ENCODE results near the gene AEBP1.

The AEBP1 gene

DNA sequence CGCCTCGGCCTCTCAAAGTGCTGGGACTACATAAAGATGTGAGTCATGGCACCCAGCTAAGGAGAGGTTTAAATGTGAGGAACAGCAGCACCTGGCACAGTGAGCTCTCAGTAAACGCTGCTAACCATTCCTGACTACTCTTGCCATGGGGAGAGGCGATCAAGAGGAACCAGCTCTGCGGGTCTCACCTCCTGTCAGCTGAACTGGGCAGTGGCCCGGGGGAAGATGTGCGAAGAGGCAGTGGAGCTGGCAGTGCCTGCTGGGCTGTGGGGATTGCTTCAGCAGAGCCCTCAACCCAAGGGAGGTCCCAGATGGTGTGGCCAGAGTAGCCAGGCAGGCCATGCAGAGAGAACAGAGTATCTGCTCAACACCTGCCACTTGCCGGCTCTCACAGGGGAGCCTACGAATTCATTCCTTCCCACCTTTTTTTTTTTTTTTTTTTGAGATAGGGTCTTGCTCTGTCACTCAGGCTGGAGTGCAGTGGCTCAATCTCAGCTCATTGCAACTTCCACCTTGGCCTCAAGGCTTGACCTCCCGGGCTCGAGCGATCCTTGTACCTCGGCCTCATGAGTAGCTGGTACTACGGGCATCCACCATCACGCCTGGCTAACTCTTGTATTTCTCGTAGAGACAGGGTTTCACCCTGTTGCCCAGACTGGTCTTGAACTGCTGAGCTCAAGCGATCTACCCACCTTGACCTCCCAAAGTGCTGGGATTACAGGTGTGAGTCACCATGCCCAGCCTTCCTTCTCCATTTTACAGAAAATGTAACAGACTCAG lies 28.7 kb upstream of the AEBP1 start:
- Mint-ChIP-seq H3K36me3 (peaks cover 20% of the 10 kb centered on the region), H3K27ac (peak overlapping the region; percentile 96)

GRCh38 chr7:44076101-44076895 lies 27.8 kb upstream of the AEBP1 start:
- DNase-seq (ENCODE audit: low spot score in 2 of 2) (no peak), ATAC-seq (ENCODE audit: low read depth) (no peak)
- Mint-ChIP-seq H3K9me3 (no peaks in the 10 kb centered on the region), H3K36me3 (peaks cover 21% of the 10 kb centered on the region), H3K4me1 (peaks cover 30% of the 10 kb centered on the region), H3K27me3 (no peaks in the 10 kb centered on the region), H3K4me3 (no peak overlapping the region), H3K27ac (peak overlapping the region; percentile 96)

More for the DNA sequence above, 28.7 kb upstream of the AEBP1 start:
- Mint-ChIP-seq H3K4me1 (peaks cover 29% of the 10 kb centered on the region), H3K27me3 (no peaks in the 10 kb centered on the region), H3K4me3 (no peak overlapping the region), H3K9me3 (no peaks in the 10 kb centered on the region)
- ATAC-seq (ENCODE audit: low read depth) (no peak), DNase-seq (ENCODE audit: low spot score in 2 of 2) (no peak)

DNA sequence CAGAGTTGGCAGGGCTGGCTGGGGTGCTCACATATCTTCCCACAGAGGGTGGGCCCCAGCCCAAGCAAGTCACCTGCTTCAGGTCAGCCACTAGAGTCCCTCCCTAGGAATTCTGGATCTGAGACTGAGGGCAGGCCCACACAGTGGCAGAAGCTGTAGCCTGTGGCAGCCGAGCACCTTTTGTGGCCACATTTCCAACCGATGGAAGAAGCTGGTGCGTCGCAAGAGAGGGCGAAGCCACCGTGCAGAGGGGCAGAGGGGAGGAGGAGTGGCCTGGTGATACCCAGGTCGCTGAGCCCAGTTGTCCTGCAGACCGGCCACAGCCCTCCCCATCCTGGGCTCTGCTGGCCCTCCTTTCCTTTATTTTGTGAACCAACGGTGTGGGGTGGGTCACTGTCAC lies 27.1 kb upstream of the AEBP1 start:
- H3K27ac Mint-ChIP-seq, result peak overlapping the region; percentile 69

GRCh38 chr7:44077681-44078091 lies 26.5 kb upstream of the AEBP1 start:
- Mint-ChIP-seq H3K27ac (peak overlapping the region; percentile 69), H3K4me3 (no peak overlapping the region), H3K9me3 (no peaks in the 10 kb centered on the region), H3K36me3 (peaks cover 18% of the 10 kb centered on the region), H3K4me1 (peaks cover 22% of the 10 kb centered on the region), H3K27me3 (no peaks in the 10 kb centered on the region)
- no peak for ATAC-seq (ENCODE audit: low read depth)
- no peak for DNase-seq (ENCODE audit: low spot score in 2 of 2)

More for the DNA sequence above, 27.1 kb upstream of the AEBP1 start:
- peaks cover 26% of the 10 kb centered on the region for H3K4me1 Mint-ChIP-seq
- no peak overlapping the region for H3K4me3 Mint-ChIP-seq
- H3K36me3 Mint-ChIP-seq, result peaks cover 21% of the 10 kb centered on the region
- H3K27me3 Mint-ChIP-seq, result no peaks in the 10 kb centered on the region
- ATAC-seq (ENCODE audit: low read depth), result no peak
- no peak for DNase-seq (ENCODE audit: low spot score in 2 of 2)
- H3K9me3 Mint-ChIP-seq, result no peaks in the 10 kb centered on the region

- DNase-seq (ENCODE audit: low spot score in 2 of 2), result no peak
- Mint-ChIP-seq H3K9me3 (no peaks in the 10 kb centered on the region), H3K27ac (peak overlapping the region; percentile 69), H3K27me3 (no peaks in the 10 kb centered on the region), H3K36me3 (peaks cover 18% of the 10 kb centered on the region), H3K4me1 (peaks cover 20% of the 10 kb centered on the region), H3K4me3 (peak overlapping the region; percentile 37)
- ATAC-seq (ENCODE audit: low read depth), result no peak
These were observed 25.6 kb upstream of the AEBP1 start for GRCh38 chr7:44078521-44078920.

DNA sequence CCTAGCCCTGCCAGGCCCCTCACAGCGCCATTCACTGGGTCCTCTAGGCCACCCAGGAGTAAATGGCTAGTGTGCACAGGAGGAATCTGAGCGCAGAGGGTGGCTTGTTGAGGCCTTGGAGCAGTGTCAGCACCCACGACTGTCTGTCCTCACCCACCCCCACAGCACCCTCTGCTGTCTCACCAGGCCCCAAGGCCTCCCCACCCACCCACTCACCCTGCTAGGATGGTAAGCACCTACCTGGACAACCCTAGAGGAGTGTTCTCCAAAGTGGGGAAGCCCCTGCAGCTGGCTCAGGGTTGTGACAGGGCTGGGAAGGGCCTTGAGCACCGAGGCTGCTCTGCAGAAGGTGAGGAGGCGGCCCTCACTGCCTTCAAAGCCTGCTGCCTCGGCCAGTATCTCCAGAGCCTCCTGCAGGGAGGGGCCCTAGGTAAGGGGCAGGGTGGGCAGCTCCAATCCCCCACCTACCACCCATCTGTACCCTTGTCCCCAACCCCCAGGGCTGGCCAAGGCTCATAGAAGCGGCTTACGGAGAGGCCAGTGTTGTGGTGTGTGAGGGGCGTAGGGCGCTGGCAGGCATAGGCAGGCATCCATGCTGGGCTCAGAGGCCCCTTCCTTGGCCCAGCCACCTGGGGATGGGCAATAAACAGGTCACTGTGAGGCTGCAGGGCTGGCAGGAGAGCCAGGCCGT lies 24.7 kb upstream of the AEBP1 start:
- H3K9me3 Mint-ChIP-seq, result no peaks in the 10 kb centered on the region
- DNase-seq (ENCODE audit: low spot score in 2 of 2), result no peak
- peak overlapping the region; percentile 21 for H3K4me3 Mint-ChIP-seq
- peaks cover 18% of the 10 kb centered on the region for H3K36me3 Mint-ChIP-seq
- ATAC-seq (ENCODE audit: low read depth), result no peak
- H3K27me3 Mint-ChIP-seq, result no peaks in the 10 kb centered on the region
- no peak overlapping the region for H3K27ac Mint-ChIP-seq
- peaks cover 18% of the 10 kb centered on the region for H3K4me1 Mint-ChIP-seq

DNA sequence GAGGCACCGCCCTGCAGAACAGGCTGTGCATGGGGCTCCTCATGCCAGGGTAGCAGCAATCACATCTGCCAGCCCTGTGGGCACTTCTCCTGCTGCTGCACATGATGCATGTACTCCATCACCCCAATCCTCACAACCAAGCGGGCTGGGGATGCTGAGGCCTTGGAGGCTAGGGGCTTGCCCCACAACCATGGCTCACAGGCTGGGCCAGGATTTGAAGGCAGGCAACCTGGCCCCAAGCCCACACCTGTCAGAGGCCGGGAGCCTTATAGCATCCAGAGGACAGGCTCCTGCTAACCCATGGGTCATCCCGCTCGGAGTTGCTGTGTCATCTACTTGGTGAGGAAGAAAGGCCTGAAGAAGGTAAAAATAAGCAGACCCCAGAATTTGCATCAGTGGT lies 24.0 kb upstream of the AEBP1 start:
- Mint-ChIP-seq H3K4me3 (no peak overlapping the region), H3K27ac (no peak overlapping the region), H3K27me3 (no peaks in the 10 kb centered on the region), H3K9me3 (no peaks in the 10 kb centered on the region), H3K4me1 (peaks cover 18% of the 10 kb centered on the region), H3K36me3 (peaks cover 18% of the 10 kb centered on the region)
- ATAC-seq (ENCODE audit: low read depth) (no peak), DNase-seq (ENCODE audit: low spot score in 2 of 2) (no peak)

GRCh38 chr7:44080686-44081265 lies 23.4 kb upstream of the AEBP1 start:
- Mint-ChIP-seq H3K27ac (peak overlapping the region; percentile 93), H3K4me3 (peak overlapping the region; percentile 87), H3K9me3 (no peaks in the 10 kb centered on the region), H3K4me1 (peaks cover 18% of the 10 kb centered on the region), H3K36me3 (peaks cover 16% of the 10 kb centered on the region), H3K27me3 (no peaks in the 10 kb centered on the region)
- DNase-seq (ENCODE audit: low spot score in 2 of 2), result no peak
- ATAC-seq (ENCODE audit: low read depth), result no peak

DNA sequence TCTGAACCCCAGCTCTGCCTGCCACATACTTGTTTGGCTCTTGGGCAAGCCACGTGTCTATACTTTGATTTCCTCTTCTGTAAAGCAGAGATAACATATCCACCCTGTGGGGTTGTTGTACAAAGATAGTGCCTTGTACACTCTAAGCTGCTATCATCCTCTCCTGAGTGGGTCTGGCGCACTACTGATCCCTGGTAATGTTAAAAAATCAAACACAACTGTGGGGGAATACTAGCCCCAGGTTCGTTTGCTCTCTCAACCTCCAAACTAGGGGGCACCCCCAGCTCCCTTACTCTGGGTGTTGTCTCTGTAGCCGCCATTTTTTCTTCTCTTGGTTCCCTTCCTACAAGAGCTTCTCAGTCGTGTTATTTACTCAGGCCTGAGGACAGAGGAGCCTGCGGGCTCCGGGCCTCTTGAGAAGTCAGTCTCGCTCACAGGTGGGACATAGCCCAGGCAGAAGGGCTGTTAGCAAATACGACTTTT lies 22.8 kb upstream of the AEBP1 start:
- ATAC-seq (ENCODE audit: low read depth) (peak; percentile 16), DNase-seq (ENCODE audit: low spot score in 2 of 2) (peak in 1 of 2 donors; percentile 50)
- H3K27ac Mint-ChIP-seq, result peak overlapping the region; percentile 93
- H3K27me3 Mint-ChIP-seq, result no peaks in the 10 kb centered on the region
- peaks cover 18% of the 10 kb centered on the region for H3K4me1 Mint-ChIP-seq
- no peaks in the 10 kb centered on the region for H3K9me3 Mint-ChIP-seq
- H3K4me3 Mint-ChIP-seq, result peak overlapping the region; percentile 87
- H3K36me3 Mint-ChIP-seq, result peaks cover 16% of the 10 kb centered on the region

DNA sequence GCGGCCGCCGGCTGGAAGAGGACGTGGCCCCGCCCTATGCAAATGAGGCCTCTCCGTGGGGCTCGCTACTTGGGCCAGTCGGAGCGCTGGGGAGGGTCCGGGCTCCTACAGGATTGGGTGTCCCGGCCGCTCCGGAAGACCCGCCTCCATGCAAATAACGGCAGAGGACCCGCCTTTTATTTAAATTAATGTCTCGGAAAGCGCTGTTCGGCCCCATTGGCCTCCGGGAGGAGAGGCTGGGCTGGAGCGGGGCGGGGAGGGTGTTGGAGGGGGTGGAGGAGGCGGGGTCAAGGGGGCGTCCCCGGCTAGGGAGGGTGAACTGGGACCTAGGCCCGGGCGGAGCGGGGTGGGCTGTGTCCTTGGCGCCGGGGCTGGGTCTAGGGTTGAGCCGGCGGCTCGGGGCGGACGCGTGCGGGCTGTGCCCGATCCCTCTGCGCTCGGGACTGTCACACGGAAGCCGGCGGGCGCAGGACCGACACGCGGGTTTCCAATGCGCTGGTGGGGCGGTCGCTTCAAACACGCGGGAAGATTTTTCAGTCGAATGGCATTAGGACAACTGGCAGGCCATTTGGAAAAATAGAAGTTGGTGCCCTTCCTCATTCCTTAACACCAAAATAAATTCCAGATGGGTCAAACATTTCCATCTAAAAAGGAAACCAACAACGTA lies 21.5 kb upstream of the AEBP1 start:
- peaks cover 13% of the 10 kb centered on the region for H3K36me3 Mint-ChIP-seq
- no peaks in the 10 kb centered on the region for H3K9me3 Mint-ChIP-seq
- H3K27me3 Mint-ChIP-seq, result no peaks in the 10 kb centered on the region
- peaks cover 15% of the 10 kb centered on the region for H3K4me1 Mint-ChIP-seq
- peak in 1 of 2 donors; percentile 85 for DNase-seq (ENCODE audit: low spot score in 2 of 2)
- H3K27ac Mint-ChIP-seq, result peak overlapping the region; percentile 93
- ATAC-seq (ENCODE audit: low read depth), result peak; percentile 84
- peak overlapping the region; percentile 87 for H3K4me3 Mint-ChIP-seq

- ATAC-seq (ENCODE audit: low read depth) (no peak), DNase-seq (ENCODE audit: low spot score in 2 of 2) (no peak)
- H3K27me3 Mint-ChIP-seq, result no peaks in the 10 kb centered on the region
- peaks cover 7% of the 10 kb centered on the region for H3K4me1 Mint-ChIP-seq
- H3K36me3 Mint-ChIP-seq, result peaks cover 5% of the 10 kb centered on the region
- H3K27ac Mint-ChIP-seq, result no peak overlapping the region
- H3K9me3 Mint-ChIP-seq, result no peaks in the 10 kb centered on the region
- H3K4me3 Mint-ChIP-seq, result peak overlapping the region; percentile 48
These were observed 20.3 kb upstream of the AEBP1 start for GRCh38 chr7:44083796-44084195.

DNA sequence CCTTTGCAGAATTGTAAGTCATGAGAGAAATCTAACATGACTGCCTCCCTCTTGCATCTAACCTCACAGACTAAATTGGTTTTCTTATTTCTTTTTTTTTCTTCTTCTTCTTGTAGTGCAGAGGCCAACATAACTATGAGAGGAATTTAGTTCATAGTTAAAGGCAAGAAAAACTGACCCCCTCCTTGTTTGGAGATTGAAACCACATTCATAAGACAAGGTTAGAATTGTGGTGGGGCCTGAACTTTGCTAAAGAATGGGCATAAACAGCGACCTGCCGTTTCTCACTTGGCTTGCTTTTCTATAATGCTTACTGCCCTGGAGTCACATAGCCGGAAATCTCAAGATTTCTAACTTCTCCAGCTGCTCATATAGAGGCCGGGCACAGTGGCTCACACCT lies 19.4 kb upstream of the AEBP1 start:
- ATAC-seq (ENCODE audit: low read depth) (no peak), DNase-seq (ENCODE audit: low spot score in 2 of 2) (no peak)
- peaks cover 7% of the 10 kb centered on the region for H3K4me1 Mint-ChIP-seq
- H3K9me3 Mint-ChIP-seq, result no peaks in the 10 kb centered on the region
- H3K4me3 Mint-ChIP-seq, result no peak overlapping the region
- H3K27me3 Mint-ChIP-seq, result no peaks in the 10 kb centered on the region
- peaks cover 3% of the 10 kb centered on the region for H3K36me3 Mint-ChIP-seq
- no peak overlapping the region for H3K27ac Mint-ChIP-seq

- DNase-seq (ENCODE audit: low spot score in 2 of 2) (no peak), ATAC-seq (ENCODE audit: low read depth) (no peak)
- Mint-ChIP-seq H3K9me3 (no peaks in the 10 kb centered on the region), H3K4me3 (no peak overlapping the region), H3K27ac (no peak overlapping the region), H3K36me3 (peaks cover 3% of the 10 kb centered on the region), H3K4me1 (peaks cover 7% of the 10 kb centered on the region), H3K27me3 (no peaks in the 10 kb centered on the region)
These were observed 18.6 kb upstream of the AEBP1 start for GRCh38 chr7:44085546-44085945.

Measured in memory B cell (primary cell).